K562 (cell line): ENCODE measurements around the gene ENDOU. TPM values are rescaled to one million over a fixed set of nuclear protein-coding genes. Genes with fewer than 3 reads are reported as not detected.

Experiments used
- ATAC-seq: fragments of 200-7000 bp; cut with Tn5 transposase; 3 replicates; pipeline ENCODE4 v1.9.1; 2020; ENCODE audit warnings: moderate library complexity
- BruUV-seq: library from RNA; stranded (reverse); fragments of 400-500 nt; replicated peaks from 2 replicates; lab custom pipeline; 2021; lab: Mats Ljungman, UMichigan
- CTCF ChIA-PET: fragments of 300-600 bp; formaldehyde crosslinking; extraction: SDS; loops from one replicate; lab custom pipeline; 2021; ENCODE audit warnings: low intra/inter-chr PET ratio; lab: Yijun Ruan, JAX
- POLR2A ChIA-PET: fragments of 300-600, 350-650 bp; sonication (Branson Sonifier 250); formaldehyde crosslinking; extraction: SDS; loops from one replicate; lab custom pipeline; 2021; ENCODE audit warnings: antibody characterized with exemption, inconsistent platforms; lab: Yijun Ruan, JAX
- DNase-seq, 4 experiments: peaks; one replicate each; pipeline versions ENCODE4 v3.0.0 to v3.0.0-alpha.2; 2011 to 2018; ENCODE audit warnings: low spot score in 3 of 4, mixed read lengths in 3 of 4; ENCODE audit errors: extremely low read depth in 1 of 4
- FAIRE-seq: peaks from 2 replicates; lab custom pipeline; 2011; peaks lifted over from hg19 to GRCh38; lab: Jason Lieb, UNC
- H2AFZ ChIP-seq: 2 replicates; pipeline ENCODE4 v1.6.0; 2011; ENCODE audit warnings: low read depth, low read length, control low read depth, inconsistent platforms
- H3K27ac ChIP-seq: fragments of 200-600 bp; 3 replicates; pipeline ENCODE4 v1.8.0; 2011; ENCODE audit warnings: low read depth, mild to moderate bottlenecking, control low read depth, inconsistent platforms, low read length, moderate library complexity, mixed read lengths; ENCODE audit errors: extremely low read depth
- H3K27me3 ChIP-seq, 2 experiments: fragments of 300-600 bp in 1 of 2; 2 replicates in 1 of 2; 3 replicates in 1 of 2; pipeline versions ENCODE4 v1.6.0 to v1.8.0; 2011; ENCODE audit warnings: inconsistent platforms in 2 of 2, low read length in 2 of 2, mild to moderate bottlenecking in 1 of 2, mixed read lengths in 1 of 2, moderate library complexity in 1 of 2; ENCODE audit not compliant: control insufficient read depth in 2 of 2, insufficient read depth in 2 of 2
- H3K36me3 ChIP-seq: fragments of 300-600 bp; 3 replicates; pipeline ENCODE4 v1.8.0; 2011; ENCODE audit warnings: mild to moderate bottlenecking, low read length, inconsistent platforms; ENCODE audit not compliant: control insufficient read depth, insufficient read depth
- H3K4me1 ChIP-seq, 2 experiments: fragments of 200-600 bp in 1 of 2; replicated peaks in 1 of 2; 2 replicates in 1 of 2; 3 replicates in 1 of 2; pipeline versions ENCODE4 v1.5.1 to v1.8.0; 2011; ENCODE audit warnings: inconsistent platforms in 2 of 2, low read length in 2 of 2, mild to moderate bottlenecking in 1 of 2, mixed read lengths in 1 of 2, moderate library complexity in 1 of 2; ENCODE audit not compliant: control insufficient read depth in 2 of 2, insufficient read depth in 2 of 2
- H3K4me2 ChIP-seq: 2 replicates; pipeline ENCODE4 v1.6.1; 2011; ENCODE audit warnings: low read length, control low read depth, inconsistent platforms, mixed read lengths; ENCODE audit not compliant: insufficient read depth
- H3K4me3 ChIP-seq: fragments of 200-600 bp; sonication (generic), shearing (Covaris generic); 2 replicates; pipeline ENCODE4 v1.5.1; 2016; ENCODE audit warnings: control low read depth, inconsistent platforms
- H3K79me2 ChIP-seq: fragments of 200-600 bp; 3 replicates; pipeline ENCODE4 v1.8.0; 2011; ENCODE audit warnings: low read length, inconsistent platforms; ENCODE audit not compliant: control insufficient read depth, insufficient read depth
- H3K9ac ChIP-seq, 2 experiments: 2 replicates each; pipeline versions ENCODE4 v1.6.0 to v1.6.1; 2011; ENCODE audit warnings: low read depth in 2 of 2, low read length in 2 of 2, control low read depth in 1 of 2, inconsistent platforms in 1 of 2, mild to moderate bottlenecking in 1 of 2, mixed read lengths in 1 of 2; ENCODE audit not compliant: insufficient read depth in 1 of 2
- H3K9me1 ChIP-seq: one replicate; pipeline ENCODE4 v1.6.0; 2011; ENCODE audit warnings: inconsistent platforms, mild to moderate bottlenecking, low read length, moderate library complexity; ENCODE audit not compliant: control insufficient read depth, insufficient read depth
- H3K9me3 ChIP-seq: replicated peaks from 2 replicates; pipeline ENCODE4 v1.5.1; 2011; ENCODE audit warnings: low read depth, low read length, inconsistent platforms; ENCODE audit not compliant: control insufficient read depth, insufficient read depth
- H4K20me1 ChIP-seq: replicated peaks from 2 replicates; pipeline ENCODE4 v1.6.1; 2011; ENCODE audit warnings: low read length, inconsistent platforms, mixed read lengths; ENCODE audit not compliant: control insufficient read depth, insufficient read depth
- CCAR2 ChIP-seq: fragments of 200-400 bp; formaldehyde crosslinking; IDR thresholded peaks from 2 replicates; pipeline ENCODE4 v1.6.1; 2017; ENCODE audit warnings: mild to moderate bottlenecking, low read depth, low read length
- ETS1 ChIP-seq: conservative IDR thresholded peaks from 2 replicates; pipeline ENCODE4 v1.6.1; 2011; ENCODE audit warnings: low read depth, mild to moderate bottlenecking, low read length; ENCODE audit not compliant: control insufficient read depth
- FOXK1 ChIP-seq: sonication (generic); formaldehyde crosslinking; IDR thresholded peaks from 2 replicates; pipeline ENCODE4 v1.8.0; 2022; ENCODE audit warnings: missing genetic modification reagents, mild to moderate bottlenecking, borderline replicate concordance
- MYBL2 ChIP-seq, 2 experiments: fragments of 450-650 bp in 1 of 2; sonication (generic) in 1 of 2; formaldehyde crosslinking in 1 of 2; IDR thresholded peaks; 2 replicates each; pipeline versions ENCODE4 v1.6.1 to v1.8.1; 2017 to 2022; ENCODE audit warnings: borderline replicate concordance in 1 of 2, inconsistent platforms in 1 of 2, low read depth in 1 of 2, mild to moderate bottlenecking in 1 of 2, missing genetic modification reagents in 1 of 2, moderate library complexity in 1 of 2
- RBM25 ChIP-seq: fragments of 200-400 bp; formaldehyde crosslinking; IDR thresholded peaks from 2 replicates; pipeline ENCODE4 v1.6.1; 2018; ENCODE audit warnings: low read length, low read depth, moderate library complexity; ENCODE audit not compliant: severe bottlenecking
- SMARCA5 ChIP-seq: fragments of 450-650 bp; IDR thresholded peaks from 2 replicates; pipeline ENCODE4 v1.6.1; 2016
- SNRNP70 ChIP-seq: fragments of 200-400 bp; formaldehyde crosslinking; optimal IDR thresholded peaks from 2 replicates; pipeline ENCODE3; 2017; ENCODE audit warnings: low read depth, low read length
- ZSCAN32 ChIP-seq: fragments of 450-650 bp; formaldehyde crosslinking; IDR thresholded peaks from 2 replicates; pipeline ENCODE4 v1.4.0; 2020; ENCODE audit warnings: mild to moderate bottlenecking, moderate library complexity
- WGBS: fragments of 100-300 bp; shearing (Covaris generic); methylation state at CpG from one replicate; pipeline ENCODE4 v1.1.6; 2016; ENCODE audit warnings: low coverage, mixed read lengths; ENCODE audit not compliant: insufficient coverage; ENCODE audit errors: missing lambda C conversion rate; 5-methylcytosine and 5-hydroxymethylcytosine counted together
- in situ Hi-C: fragments of 300-500 bp; cut with MboI; formaldehyde crosslinking; loops from 4 replicates; pipeline ENCODE4 v1.15.0; 2018; ENCODE audit warnings: inconsistent platforms, mixed read lengths
- intact Hi-C: fragments of 100-400 bp; cut with micrococcal nuclease; formaldehyde crosslinking; loops from 2 replicates; pipeline ENCODE4 v1.14.2; 2022
- polyA plus RNA-seq, 8 experiments: library from polyadenylated mRNA; depleted of rRNA in 4 of 8; stranded (reverse) in 5 of 8; unstranded in 3 of 8; fragments of >200 nt; fragmentation: Nextera tagmentation in 2 of 8; fragmentation: Illumina TruSeq in 1 of 8; extraction: Ambion mirVana in 2 of 8; extraction: Trizol in 1 of 8; gene quantifications; 2 replicates each; pipeline versions ENCODE4 v1.2.1 to v1.2.3, GENCODE V29; 2011 to 2014; ENCODE audit warnings: inconsistent platforms in 1 of 8, missing spikeins in 1 of 8
- total RNA-seq, 7 experiments: library from RNA; depleted of rRNA in 6 of 7; stranded (reverse); fragments of >200 nt in 6 of 7; fragmentation: Illumina TruSeq in 2 of 7; extraction: Trizol in 2 of 7; gene quantifications; 2 replicates each; pipeline versions ENCODE4 v1.2.1 to v1.2.3, GENCODE V29; 2011 to 2021; ENCODE audit warnings: low replicate concordance in 1 of 7

ENDOU gene
- total and polyA plus RNA-seq, 9 of the 15 experiments (the other 6 are each of a cell fraction or from before 2014, with no cell fraction given) = 0.03 TPM; not detected in 8

- Histone ChIP-seq H3K36me3 (no peaks in the 10 kb centered on the region), H3K27ac (no peak overlapping the region), H4K20me1 (no peaks in the 10 kb centered on the region), H3K27me3 (peaks cover 23 to 32% of the 10 kb centered on the region in 2 experiments; a peak in 4 of 5 replicates), H3K9ac (peak overlapping the region in 1 of 2 experiments; percentile 33; a peak in 2 of 4 replicates), H2AFZ (no peak overlapping the region), H3K4me2 (no peak overlapping the region), H3K79me2 (no peaks in the 10 kb centered on the region), H3K9me1 (no peaks in the 10 kb centered on the region), H3K4me3 (no peak overlapping the region), H3K9me3 (no peaks in the 10 kb centered on the region), H3K4me1 (peaks cover 6 to 19% of the 10 kb centered on the region in 2 experiments; a peak in 2 of 5 replicates)
- in situ Hi-C loops (no loop called here), intact Hi-C loops (no loop called here)
- 32% methylated on average over 4 of the region's 4 CpGs for WGBS
- CTCF ChIA-PET = no interaction called here
- TF ChIP-seq SMARCA5 (no peak), MYBL2 (IDR thresholded peaks at IDR 0.05; ENCODE audit: low read depth) (no peak), MYBL2 (CRISPR knock-in tag; IDR thresholded peaks at IDR 0.05; ENCODE audit: borderline replicate concordance) (no peak), RBM25 (no peak)
- POLR2A ChIA-PET = interaction anchor here (0.8 kb wide), 1 partner anchor 20 kb away, joined by 4 read pairs; no protein-coding TSS in a partner anchor
- FAIRE-seq = no peak
- no TSS peak for BruUV-seq
- DNase-seq = no peak
- ATAC-seq = no peak
These were observed 26.8 kb upstream of the ENDOU start for GRCh38 chr12:47752121-47752520.

GRCh38 chr12:47751561-47751960, 26.3 kb upstream of the ENDOU start:
- FAIRE-seq (no peak), ATAC-seq (no peak)
- intact Hi-C loops (no loop called here), in situ Hi-C loops (no loop called here)
- H3K36me3 ChIP-seq = no peaks in the 10 kb centered on the region
- H3K9me1 ChIP-seq = no peaks in the 10 kb centered on the region
- no TSS peak for BruUV-seq
- H2AFZ ChIP-seq = no peak overlapping the region
- CTCF ChIA-PET = no interaction called here
- H3K4me2 ChIP-seq = no peak overlapping the region
- 51% methylated on average over 9 of the region's 9 CpGs for WGBS
- H3K9ac ChIP-seq = no peak overlapping the region; a peak in 1 of 4 replicates
- H3K4me1 ChIP-seq = peaks cover 6 to 21% of the 10 kb centered on the region in 2 experiments; a peak in 2 of 5 replicates
- H3K4me3 ChIP-seq = no peak overlapping the region
- peaks cover 23 to 37% of the 10 kb centered on the region in 2 experiments; a peak in 4 of 5 replicates for H3K27me3 ChIP-seq
- no peak overlapping the region for H3K27ac ChIP-seq
- TF ChIP-seq ZSCAN32 (CRISPR knock-in tag) = no peak
- no peak for TF ChIP-seq ETS1
- no peak for TF ChIP-seq SNRNP70
- TF ChIP-seq CCAR2 = no peak
- no peak for TF ChIP-seq FOXK1 (CRISPR knock-in tag)
- TF ChIP-seq, all 486 proteins: peak for 0
- H4K20me1 ChIP-seq = no peaks in the 10 kb centered on the region
- DNase-seq = no peak
- no peaks in the 10 kb centered on the region for H3K79me2 ChIP-seq
- H3K9me3 ChIP-seq = no peaks in the 10 kb centered on the region
- POLR2A ChIA-PET = no interaction called here
